SJCRH30 (cell line): ENCODE data around the gene GDI1. TPM values are rescaled to one million over a fixed set of nuclear protein-coding genes. Genes with fewer than 3 reads are reported as not detected.
A peak's percentile ranks its signal among the peaks of the same experiment; 100 is the strongest.

Source experiments
- DNase-seq, 2 experiments: peaks; one replicate each; pipeline ENCODE4 v3.0.0-alpha.2; 2015 to 2020
- H3K27ac ChIP-seq: fragments of 250-450 bp; sonication (Bioruptor Pico); 2 replicates; pipeline ENCODE4 v1.5.1; 2020; ENCODE audit warnings: mild to moderate bottlenecking, moderate library complexity
- H3K27me3 ChIP-seq: fragments of 250-450 bp; sonication (Bioruptor Pico); 2 replicates; pipeline ENCODE4 v1.5.1; 2020; ENCODE audit warnings: mild to moderate bottlenecking, moderate library complexity
- H3K36me3 ChIP-seq: fragments of 250-450 bp; sonication (Bioruptor Pico); 2 replicates; pipeline ENCODE4 v1.5.1; 2020; ENCODE audit warnings: mild to moderate bottlenecking, moderate library complexity
- H3K4me1 ChIP-seq: fragments of 250-450 bp; sonication (Bioruptor Pico); 2 replicates; pipeline ENCODE4 v1.5.1; 2020; ENCODE audit warnings: mild to moderate bottlenecking, moderate library complexity
- H3K4me3 ChIP-seq: fragments of 250-450 bp; sonication (Bioruptor Pico); 2 replicates; pipeline ENCODE4 v1.5.1; 2020; ENCODE audit warnings: mild to moderate bottlenecking, moderate library complexity
- H3K9me3 ChIP-seq: fragments of 250-450 bp; sonication (Bioruptor Pico); replicated peaks from 2 replicates; pipeline ENCODE4 v1.5.1; 2020; ENCODE audit warnings: mild to moderate bottlenecking, moderate library complexity
- total RNA-seq: library from RNA; depleted of rRNA; stranded (reverse); fragments of >200 nt; shearing (Covaris generic); gene quantifications from 2 replicates; pipeline ENCODE4 v1.2.3, GENCODE V29; 2014; rRNA removed

GDI1 gene
- total RNA-seq, 1 experiment from 2014 or later: 75.8 TPM

DNA sequence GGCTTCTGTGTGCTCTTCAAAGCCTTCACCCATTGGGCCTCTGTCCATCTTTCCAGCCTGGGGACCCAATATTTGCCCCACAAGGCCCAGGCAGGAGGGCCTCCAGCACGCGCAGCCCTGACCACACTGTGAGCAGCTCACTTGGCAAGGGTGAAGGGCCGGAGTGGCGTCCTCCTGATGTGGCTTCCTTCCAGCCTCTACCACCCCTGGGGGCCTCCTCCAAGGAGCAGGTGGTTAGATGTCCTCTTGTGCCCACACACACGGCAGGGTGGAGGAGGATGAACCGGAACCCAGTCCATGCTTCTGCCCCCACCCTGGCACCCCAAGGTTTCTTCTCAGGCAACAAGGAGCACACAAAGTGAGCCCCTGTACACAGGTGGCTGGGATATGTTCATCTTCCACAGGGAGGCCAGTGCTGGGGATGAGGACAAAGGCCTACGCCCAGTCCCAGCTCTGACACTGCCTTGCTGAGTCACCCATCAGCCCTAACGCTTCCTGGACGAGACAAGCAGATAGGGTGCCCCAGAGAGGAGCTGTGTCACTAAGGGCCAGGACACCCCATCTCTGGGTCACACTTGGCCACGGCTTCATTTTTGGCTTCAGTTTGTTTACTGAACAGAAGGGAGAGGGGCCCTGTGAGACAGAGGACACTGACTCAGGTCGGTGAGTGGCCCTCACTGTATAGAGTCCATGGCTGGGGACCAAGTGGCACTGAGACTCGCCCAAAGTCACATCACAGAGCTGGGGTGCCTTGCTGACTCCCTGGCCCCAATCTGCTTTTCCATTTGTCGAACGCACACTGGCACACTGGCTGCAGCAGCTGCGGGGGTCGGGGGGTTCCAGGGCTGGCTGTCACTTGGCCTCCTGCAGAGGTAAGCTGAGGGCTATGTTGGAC, 47.5 kb downstream of the GDI1 start:
- no peak for DNase-seq
- Histone ChIP-seq H3K4me3 (no peak overlapping the region), H3K9me3 (no peaks in the 10 kb centered on the region), H3K27me3 (no peaks in the 10 kb centered on the region), H3K27ac (no peak overlapping the region), H3K36me3 (no peaks in the 10 kb centered on the region), H3K4me1 (no peaks in the 10 kb centered on the region)

DNA sequence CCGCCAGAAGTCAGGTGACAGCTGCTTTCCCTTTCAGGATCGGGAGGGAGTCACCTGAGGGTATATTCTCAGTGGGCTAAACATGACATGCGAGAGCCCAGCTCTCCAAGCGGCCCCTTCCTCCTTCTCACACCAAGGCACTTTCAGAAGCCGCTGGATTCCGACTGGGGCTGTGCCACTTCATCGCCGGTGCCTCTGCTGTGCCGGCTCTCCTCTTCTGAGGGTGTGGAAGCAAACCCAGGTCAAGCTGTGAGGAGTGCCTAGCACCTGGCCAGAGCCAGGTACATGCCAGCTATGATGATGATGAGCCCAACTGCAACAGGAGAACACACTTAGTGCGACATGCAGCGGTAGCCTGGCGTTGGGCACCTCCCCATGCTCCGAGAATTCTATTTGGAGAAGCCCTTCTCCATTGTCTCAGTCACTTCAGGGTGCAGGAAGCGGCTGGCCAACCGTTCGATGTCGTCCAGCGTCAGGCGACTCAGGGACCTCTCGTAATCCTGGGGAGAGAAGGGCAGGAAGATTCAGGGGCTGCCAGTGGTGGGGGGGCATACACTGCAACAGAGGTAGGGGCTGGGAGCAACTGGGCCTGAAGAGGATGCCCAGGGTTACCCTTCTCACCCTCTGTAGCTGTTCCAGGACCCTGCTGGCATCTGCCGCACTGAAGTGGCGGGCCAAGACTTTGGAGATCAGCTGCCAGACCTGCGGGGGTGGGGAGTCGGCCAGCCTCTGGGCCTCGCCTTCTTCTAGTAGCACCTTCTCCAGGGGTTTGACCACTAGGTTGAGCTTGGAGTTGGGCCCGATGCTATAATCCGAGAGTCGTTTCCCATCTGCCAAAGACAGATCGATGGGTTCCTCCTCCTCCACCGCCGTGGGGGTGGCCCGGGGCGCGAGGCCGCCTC, 48.4 kb downstream of the GDI1 start:
- no peaks in the 10 kb centered on the region for H3K36me3 ChIP-seq
- H3K4me1 ChIP-seq: no peaks in the 10 kb centered on the region
- no peak for DNase-seq
- peak overlapping the region; percentile 72 for H3K4me3 ChIP-seq
- no peak overlapping the region for H3K27ac ChIP-seq
- no peaks in the 10 kb centered on the region for H3K27me3 ChIP-seq
- H3K9me3 ChIP-seq: no peaks in the 10 kb centered on the region

DNA sequence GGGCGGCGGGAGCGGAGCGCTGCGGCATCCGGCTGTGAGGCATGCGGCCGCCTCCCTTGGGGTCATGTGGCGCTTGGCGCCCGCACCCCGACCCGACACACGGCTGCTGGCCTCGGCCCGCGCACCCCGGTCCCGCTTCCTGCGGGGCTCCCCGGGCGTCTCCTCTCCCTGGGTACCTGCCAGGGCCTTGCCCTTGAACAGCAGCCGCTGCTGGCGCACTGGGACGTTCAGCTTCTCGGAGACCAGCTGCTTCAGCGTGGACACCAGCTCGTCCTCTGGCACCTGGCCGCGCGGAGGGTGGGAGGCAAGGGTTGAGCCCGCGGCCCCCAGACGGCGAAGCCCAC, 49.1 kb downstream of the GDI1 start:
- Histone ChIP-seq H3K4me3 (peak overlapping the region; percentile 72), H3K9me3 (no peaks in the 10 kb centered on the region), H3K27ac (no peak overlapping the region; the same call in 1 of the 2 replicates)

DNA sequence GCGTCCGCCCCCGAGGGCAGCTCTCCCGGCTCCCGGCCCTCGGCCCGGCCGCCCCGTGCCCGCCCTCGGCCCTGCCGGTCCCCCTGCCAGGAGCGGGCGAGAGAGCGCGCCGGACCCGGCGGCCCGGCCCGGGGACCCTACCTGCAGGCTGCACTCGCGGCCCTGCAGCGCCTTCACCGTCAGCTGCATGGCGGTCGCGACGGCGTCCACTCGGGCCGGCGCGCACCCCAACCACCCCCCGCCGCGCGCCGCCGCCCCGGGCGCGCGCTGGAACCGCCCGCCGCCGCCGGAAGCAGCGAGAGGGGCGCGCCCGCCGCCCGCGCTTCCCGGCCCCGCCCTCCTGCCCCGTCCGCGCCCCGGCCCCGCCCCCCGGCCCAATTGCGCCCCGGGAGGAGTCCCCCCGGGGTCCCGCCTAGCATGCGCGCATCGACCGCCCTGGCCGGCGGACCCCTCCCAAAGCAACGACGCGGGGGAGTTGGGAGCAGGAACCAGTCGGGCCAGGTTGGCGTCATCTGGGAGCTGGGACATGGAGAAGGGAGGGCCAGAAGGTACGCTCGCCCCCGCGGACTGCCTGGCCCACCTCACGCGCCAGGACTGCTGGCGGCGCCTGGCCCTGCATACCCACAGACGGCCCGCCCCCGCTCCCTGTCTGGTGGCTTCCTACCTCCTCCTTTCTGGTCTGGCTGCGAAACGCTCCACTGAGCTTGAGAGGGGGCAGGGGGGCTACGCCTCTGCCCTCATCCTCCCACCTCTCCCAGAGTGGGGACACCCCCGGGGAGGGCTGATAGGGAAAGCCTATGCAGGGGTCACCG, 49.6 kb downstream of the GDI1 start, which contains the start of gene UBL4A:
Gene UBL4A (minus strand): TSS at position 220 of the 812 bp plus-strand sequence. CDS start 31 bp downstream, at position 189.
- Histone ChIP-seq H3K27ac (peak within 1 kb of the TSS; percentile 47; the same call in 1 of the 2 replicates), H3K9me3 (no peaks in the 10 kb centered on the region), H3K27me3 (no peaks in the 10 kb centered on the region), H3K36me3 (no peaks in the 10 kb centered on the region), H3K4me3 (peak within 1 kb of the TSS; percentile 72), H3K4me1 (no peaks in the 10 kb centered on the region)
- DNase-seq: peak; percentile 61 to 65

More for the DNA sequence above, 49.1 kb downstream of the GDI1 start:
- Histone ChIP-seq H3K27me3 (no peaks in the 10 kb centered on the region), H3K4me1 (no peaks in the 10 kb centered on the region), H3K36me3 (no peaks in the 10 kb centered on the region)
- DNase-seq: peak; percentile 24 to 26

DNA sequence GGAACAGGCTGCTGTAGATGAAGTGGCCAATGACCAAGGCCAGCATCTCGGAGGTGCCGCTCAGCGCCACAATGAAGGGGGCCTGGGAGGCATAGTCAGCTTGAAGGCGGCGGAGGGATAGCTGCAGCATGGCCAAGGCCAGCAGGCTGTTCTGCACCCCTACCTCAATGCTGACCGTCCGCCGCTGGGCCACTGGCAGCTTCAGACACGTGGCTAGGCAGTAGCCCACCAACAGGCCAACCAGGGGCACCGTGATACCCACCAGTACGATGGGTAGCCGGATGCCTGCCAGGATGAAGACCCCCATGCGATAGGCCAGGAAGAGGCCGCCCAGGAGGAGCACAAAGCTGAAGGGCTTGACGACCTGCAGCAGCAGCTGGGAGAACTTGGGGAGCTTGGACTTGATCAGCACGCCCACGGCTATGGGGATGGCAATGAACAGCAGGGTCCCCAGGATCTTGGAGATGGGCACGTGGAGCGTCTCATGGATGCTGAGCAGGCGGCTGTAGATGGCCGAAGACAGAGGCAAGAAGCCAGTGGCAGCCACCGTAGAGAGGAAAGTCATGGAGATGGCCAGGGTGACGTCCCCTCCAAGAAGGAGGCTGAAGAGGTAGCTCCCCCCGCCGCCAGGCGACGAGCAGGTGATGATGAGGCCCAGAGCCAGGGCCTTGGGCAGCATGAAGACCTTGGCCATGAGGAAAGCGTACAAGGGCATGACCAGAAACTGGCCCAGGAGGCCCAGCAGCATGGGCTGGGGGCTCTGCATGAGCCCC, 50.8 kb downstream of the GDI1 start:
- H3K36me3 ChIP-seq: no peaks in the 10 kb centered on the region

DNA sequence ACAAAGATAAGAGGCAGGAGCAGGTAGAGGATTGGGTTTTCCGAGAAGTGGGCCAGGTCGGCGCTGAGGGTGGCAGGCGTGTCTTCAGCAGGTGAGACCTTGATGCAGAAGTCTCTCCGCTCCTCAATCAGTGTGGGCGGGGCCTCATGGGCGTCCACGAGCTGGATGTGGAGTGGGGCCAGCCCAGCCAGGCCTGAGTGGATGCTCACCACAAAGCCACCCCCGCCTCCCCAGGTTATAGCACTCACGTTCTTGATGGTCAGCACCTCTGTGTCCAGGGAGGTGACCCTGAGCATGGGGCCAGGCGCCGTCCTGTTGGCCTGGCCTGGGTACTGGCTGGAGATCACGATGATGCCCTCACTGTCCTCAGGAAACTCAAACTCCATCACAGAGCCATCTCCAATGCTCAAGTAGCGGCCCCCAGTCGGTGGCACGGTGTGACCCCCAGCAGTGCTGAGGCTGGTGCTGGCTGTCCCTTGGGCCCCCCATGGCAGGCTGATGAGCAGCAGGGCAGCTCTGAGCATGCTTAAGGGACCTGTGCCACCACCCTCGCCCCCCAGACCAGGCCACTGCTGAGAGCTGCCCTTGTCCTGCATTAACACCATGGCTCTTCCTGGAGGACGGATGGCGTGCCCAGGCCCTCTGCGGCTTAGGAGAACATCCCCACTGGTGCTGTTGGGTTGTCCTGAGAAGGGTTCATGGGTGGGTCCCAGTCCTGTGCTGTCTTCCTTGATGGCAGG, 51.6 kb downstream of the GDI1 start:
- Histone ChIP-seq H3K36me3 (no peaks in the 10 kb centered on the region), H3K9me3 (no peaks in the 10 kb centered on the region), H3K4me3 (no peak overlapping the region), H3K4me1 (peaks cover 6% of the 10 kb centered on the region; the same call in 1 of the 2 replicates), H3K27ac (no peak overlapping the region), H3K27me3 (no peaks in the 10 kb centered on the region)
- no peak for DNase-seq

More for the DNA sequence above, 50.8 kb downstream of the GDI1 start:
- H3K27ac ChIP-seq: no peak overlapping the region
- no peaks in the 10 kb centered on the region for H3K27me3 ChIP-seq
- no peaks in the 10 kb centered on the region for H3K9me3 ChIP-seq
- no peaks in the 10 kb centered on the region for H3K4me1 ChIP-seq
- no peak for DNase-seq
- H3K4me3 ChIP-seq: no peak overlapping the region

DNA sequence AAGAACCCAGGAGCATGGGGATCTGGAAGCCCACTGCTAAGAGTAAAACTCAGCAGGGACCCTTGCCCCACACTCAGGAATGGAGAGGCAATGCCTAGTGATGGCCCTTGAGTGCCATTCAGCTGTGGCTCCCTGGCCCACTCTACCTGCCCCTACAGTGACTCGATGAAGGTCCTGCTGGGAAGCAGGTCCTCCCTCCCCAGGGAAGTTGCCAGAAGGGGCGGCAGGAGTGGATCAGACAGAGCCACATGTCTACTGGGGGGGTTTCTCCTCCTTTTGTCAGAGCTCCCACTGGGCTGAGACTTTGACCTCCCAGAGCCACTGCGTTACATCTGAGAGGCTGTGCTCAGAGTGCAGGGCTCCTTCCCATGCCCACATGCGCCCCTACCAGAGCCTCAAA, 52.2 kb downstream of the GDI1 start:
- Histone ChIP-seq H3K9me3 (no peaks in the 10 kb centered on the region), H3K27me3 (no peaks in the 10 kb centered on the region), H3K4me1 (peaks cover 6% of the 10 kb centered on the region; the same call in 1 of the 2 replicates), H3K4me3 (no peak overlapping the region), H3K27ac (no peak overlapping the region), H3K36me3 (no peaks in the 10 kb centered on the region)
- no peak for DNase-seq

DNA sequence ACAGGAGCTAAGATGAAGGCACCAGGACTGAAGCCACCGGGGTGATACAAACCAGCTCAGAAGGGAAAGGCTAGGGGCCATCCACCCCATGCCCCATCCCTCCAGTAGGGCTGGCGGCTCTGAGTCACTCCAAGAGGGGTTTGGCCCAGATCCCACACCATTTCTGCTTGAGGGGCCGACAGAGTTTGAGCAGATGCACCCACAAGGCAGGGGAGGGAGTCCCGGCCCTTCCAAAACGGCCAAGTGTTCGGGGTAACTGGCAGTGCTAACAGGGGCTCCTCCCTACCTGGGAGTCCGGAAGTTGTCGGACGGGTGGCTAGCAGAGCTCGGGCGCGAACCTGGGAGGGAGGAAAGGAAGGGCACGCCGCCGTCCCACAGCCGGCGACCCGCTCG, 53.1 kb downstream of the GDI1 start:
- no peaks in the 10 kb centered on the region for H3K36me3 ChIP-seq
- peak overlapping the region; percentile 36; the same call in 1 of the 2 replicates for H3K27ac ChIP-seq
- peaks cover 6% of the 10 kb centered on the region; the same call in 1 of the 2 replicates for H3K4me1 ChIP-seq
- H3K4me3 ChIP-seq: peak overlapping the region; percentile 68
- no peaks in the 10 kb centered on the region for H3K9me3 ChIP-seq
- DNase-seq: peak; percentile 62 to 64
- H3K27me3 ChIP-seq: no peaks in the 10 kb centered on the region

DNA sequence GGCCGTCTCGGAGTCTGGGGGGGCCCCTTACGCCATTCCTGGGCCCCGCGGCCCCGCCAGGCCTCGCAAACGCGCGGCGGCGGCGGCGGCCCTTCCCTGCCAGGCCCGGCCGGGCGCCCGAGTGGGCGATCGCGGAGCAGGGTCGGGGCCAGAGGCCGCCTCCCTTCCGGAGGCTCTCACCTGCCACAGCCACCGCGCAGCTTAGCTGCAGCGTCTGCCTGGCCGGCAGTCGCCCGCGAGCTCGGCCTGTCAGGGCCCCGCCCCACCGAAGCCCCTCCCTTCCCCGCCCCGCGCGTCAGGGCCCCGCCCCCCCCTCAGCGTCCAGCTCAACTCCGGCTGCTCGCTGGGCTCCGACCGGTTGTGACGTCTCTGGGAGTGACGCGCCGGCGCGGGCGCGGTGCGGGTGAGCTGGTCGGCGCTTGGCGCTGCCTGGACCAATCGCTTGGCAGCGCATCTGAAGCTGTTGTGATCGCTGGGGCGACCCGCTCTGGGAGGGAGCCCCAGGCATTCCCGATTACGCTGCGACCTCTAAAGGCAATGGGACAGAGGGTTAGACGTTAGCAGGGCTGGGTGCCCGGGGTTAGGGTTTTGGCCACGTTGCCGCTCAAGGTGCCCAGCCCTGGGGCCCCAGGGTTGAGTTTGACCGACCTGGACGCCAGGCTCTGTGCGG, 53.6 kb downstream of the GDI1 start, which contains the start of gene SLC10A3:
Gene SLC10A3 (minus strand): TSS at position 216 of the 670 bp plus-strand sequence. CDS start 1,689 bp downstream, outside the sequence.
- peaks cover 6% of the 10 kb centered on the region; the same call in 1 of the 2 replicates for H3K4me1 ChIP-seq
- no peaks in the 10 kb centered on the region for H3K36me3 ChIP-seq
- H3K9me3 ChIP-seq: no peaks in the 10 kb centered on the region
- peak within 1 kb of the TSS; percentile 40; the same call in 1 of the 2 replicates for H3K27ac ChIP-seq
- peak within 1 kb of the TSS; percentile 68 for H3K4me3 ChIP-seq
- peak; percentile 91 to 92 for DNase-seq
- no peaks in the 10 kb centered on the region for H3K27me3 ChIP-seq

Other genes with a start within 250 kb of the GDI1 start
- not detected in 2 replicates for gene OPN1MW2, start 217.4 kb upstream of the GDI1 start, total RNA-seq
- not detected in 2 replicates for gene OPN1MW3, start 179.6 kb upstream of the GDI1 start, total RNA-seq
- gene TEX28, start 142.0 kb upstream of the GDI1 start, total RNA-seq: not detected in 2 replicates
- 1.1 TPM in 1 of 2 replicates, not detected in the other for gene TKTL1, start 141.4 kb upstream of the GDI1 start, total RNA-seq
- gene FLNA, start 62.5 kb upstream of the GDI1 start, total RNA-seq: 142 and 173 TPM in 2 replicates
- 40.1 and 41.3 TPM in 2 replicates for gene EMD, start 57.9 kb upstream of the GDI1 start, total RNA-seq
- 3,093 and 3,558 TPM in 2 replicates for gene RPL10, start 38.8 kb upstream of the GDI1 start, total RNA-seq
- gene DNASE1L1, start 27.9 kb upstream of the GDI1 start, total RNA-seq: 20.9 and 21.7 TPM in 2 replicates
- 8.1 and 12.1 TPM in 2 replicates for gene TAFAZZIN, start 25.6 kb upstream of the GDI1 start, total RNA-seq
- gene ATP6AP1, start 8.5 kb upstream of the GDI1 start, total RNA-seq: 30.4 and 32.0 TPM in 2 replicates
- gene FAM50A, start 7.0 kb downstream of the GDI1 start, total RNA-seq: 44.2 and 48.7 TPM in 2 replicates
- gene PLXNA3, start 21.1 kb downstream of the GDI1 start, total RNA-seq: 2.3 and 12.8 TPM in 2 replicates
- 20.6 and 21.0 TPM in 2 replicates for gene LAGE3, start 42.1 kb downstream of the GDI1 start, total RNA-seq
- gene UBL4A, start 49.5 kb downstream of the GDI1 start, total RNA-seq: 39.4 and 40.8 TPM in 2 replicates
- gene SLC10A3, start 53.5 kb downstream of the GDI1 start, total RNA-seq: 13.2 and 13.7 TPM in 2 replicates
- gene FAM3A, start 79.1 kb downstream of the GDI1 start, total RNA-seq: 12.2 and 13.6 TPM in 2 replicates
- 19.4 and 21.9 TPM in 2 replicates for gene G6PD, start 109.7 kb downstream of the GDI1 start, total RNA-seq
- 9.5 and 10.5 TPM in 2 replicates for gene IKBKG, start 110.5 kb downstream of the GDI1 start, total RNA-seq
- not detected in 2 replicates for gene CTAG1A, start 148.0 kb downstream of the GDI1 start, total RNA-seq
- not detected in 2 replicates for gene CTAG1B, start 182.1 kb downstream of the GDI1 start, total RNA-seq
- gene CTAG2, start 216.4 kb downstream of the GDI1 start, total RNA-seq: 4.1 and 4.2 TPM in 2 replicates